ENCODE data around the gene SYNGAP1.

SYNGAP1 gene

GRCh38 chr6:33404884-33405283, 15.0 kb upstream of the SYNGAP1 start:
- Histone ChIP-seq H3K4me1 (no peaks in the 10 kb centered on the region), H3K9me3 (ENCODE audit: control insufficient read depth, low read length) (no peaks in the 10 kb centered on the region), H3K4me2 (ENCODE audit: low read length) (no peak overlapping the region), H3K79me2 (no peaks in the 10 kb centered on the region), H3K27me3 (ENCODE audit: control insufficient read depth, insufficient read depth, low read length) (no peaks in the 10 kb centered on the region), H2AFZ (no peak overlapping the region), H3K9ac (no peak overlapping the region), H3K36me3 (ENCODE audit: control insufficient read depth, insufficient read depth, low read length) (no peaks in the 10 kb centered on the region), H3K4me3 (ENCODE audit: low read depth, low read length) (no peak overlapping the region), H3K27ac (no peak overlapping the region)
- TF ChIP-seq, protein P1, sequence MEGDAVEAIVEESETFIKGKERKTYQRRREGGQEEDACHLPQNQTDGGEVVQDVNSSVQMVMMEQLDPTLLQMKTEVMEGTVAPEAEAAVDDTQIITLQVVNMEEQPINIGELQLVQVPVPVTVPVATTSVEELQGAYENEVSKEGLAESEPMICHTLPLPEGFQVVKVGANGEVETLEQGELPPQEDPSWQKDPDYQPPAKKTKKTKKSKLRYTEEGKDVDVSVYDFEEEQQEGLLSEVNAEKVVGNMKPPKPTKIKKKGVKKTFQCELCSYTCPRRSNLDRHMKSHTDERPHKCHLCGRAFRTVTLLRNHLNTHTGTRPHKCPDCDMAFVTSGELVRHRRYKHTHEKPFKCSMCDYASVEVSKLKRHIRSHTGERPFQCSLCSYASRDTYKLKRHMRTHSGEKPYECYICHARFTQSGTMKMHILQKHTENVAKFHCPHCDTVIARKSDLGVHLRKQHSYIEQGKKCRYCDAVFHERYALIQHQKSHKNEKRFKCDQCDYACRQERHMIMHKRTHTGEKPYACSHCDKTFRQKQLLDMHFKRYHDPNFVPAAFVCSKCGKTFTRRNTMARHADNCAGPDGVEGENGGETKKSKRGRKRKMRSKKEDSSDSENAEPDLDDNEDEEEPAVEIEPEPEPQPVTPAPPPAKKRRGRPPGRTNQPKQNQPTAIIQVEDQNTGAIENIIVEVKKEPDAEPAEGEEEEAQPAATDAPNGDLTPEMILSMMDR (IDR thresholded peaks at IDR 0.05), result no peak

DNA sequence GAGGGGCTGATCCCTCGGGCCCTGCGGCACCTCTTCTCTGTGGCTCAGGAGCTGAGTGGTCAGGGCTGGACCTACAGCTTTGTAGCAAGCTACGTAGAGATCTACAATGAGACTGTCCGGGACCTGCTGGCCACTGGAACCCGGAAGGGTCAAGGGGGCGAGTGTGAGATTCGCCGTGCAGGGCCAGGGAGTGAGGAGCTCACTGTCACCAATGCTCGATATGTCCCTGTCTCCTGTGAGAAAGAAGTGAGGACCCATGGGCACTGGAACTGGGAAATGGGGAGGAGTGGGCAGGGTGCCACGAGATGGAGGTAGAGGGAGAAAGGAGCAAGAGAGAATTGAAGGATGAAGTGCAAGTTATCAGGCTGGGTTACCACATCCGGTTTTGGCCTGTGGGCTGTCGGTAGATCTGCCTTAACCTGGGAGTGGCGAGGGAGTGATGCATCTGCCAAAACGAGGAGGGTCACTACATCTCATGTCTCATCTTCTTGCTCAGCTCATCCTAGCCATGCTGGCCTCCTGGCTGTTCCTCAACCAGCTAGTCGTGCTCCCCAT, 14.4 kb upstream of the SYNGAP1 start:
- Histone ChIP-seq H3K4me1 (no peaks in the 10 kb centered on the region), H3K27me3 (ENCODE audit: control insufficient read depth, insufficient read depth, low read length) (no peaks in the 10 kb centered on the region), H2AFZ (no peak overlapping the region), H3K79me2 (no peaks in the 10 kb centered on the region), H3K27ac (no peak overlapping the region), H3K4me2 (ENCODE audit: low read length) (no peak overlapping the region), H3K9ac (no peak overlapping the region), H3K9me3 (ENCODE audit: control insufficient read depth, low read length) (no peaks in the 10 kb centered on the region), H3K4me3 (ENCODE audit: low read depth, low read length) (no peak overlapping the region), H3K36me3 (ENCODE audit: control insufficient read depth, insufficient read depth, low read length) (no peaks in the 10 kb centered on the region)
- TF ChIP-seq, protein P1 (IDR thresholded peaks at IDR 0.05), result no peak

- Histone ChIP-seq H3K27me3 (ENCODE audit: control insufficient read depth, insufficient read depth, low read length) (no peaks in the 10 kb centered on the region), H3K4me3 (ENCODE audit: low read depth, low read length) (no peak overlapping the region), H3K27ac (no peak overlapping the region), H3K79me2 (peaks cover 2% of the 10 kb centered on the region), H3K9me3 (ENCODE audit: control insufficient read depth, low read length) (no peaks in the 10 kb centered on the region), H3K9ac (no peak overlapping the region), H3K4me2 (ENCODE audit: low read length) (no peak overlapping the region), H3K4me1 (no peaks in the 10 kb centered on the region), H3K36me3 (ENCODE audit: control insufficient read depth, insufficient read depth, low read length) (no peaks in the 10 kb centered on the region), H2AFZ (no peak overlapping the region)
- TF ChIP-seq, protein P1 (IDR thresholded peaks at IDR 0.05), result no peak
These were observed 13.7 kb upstream of the SYNGAP1 start for GRCh38 chr6:33406126-33406525.

DNA sequence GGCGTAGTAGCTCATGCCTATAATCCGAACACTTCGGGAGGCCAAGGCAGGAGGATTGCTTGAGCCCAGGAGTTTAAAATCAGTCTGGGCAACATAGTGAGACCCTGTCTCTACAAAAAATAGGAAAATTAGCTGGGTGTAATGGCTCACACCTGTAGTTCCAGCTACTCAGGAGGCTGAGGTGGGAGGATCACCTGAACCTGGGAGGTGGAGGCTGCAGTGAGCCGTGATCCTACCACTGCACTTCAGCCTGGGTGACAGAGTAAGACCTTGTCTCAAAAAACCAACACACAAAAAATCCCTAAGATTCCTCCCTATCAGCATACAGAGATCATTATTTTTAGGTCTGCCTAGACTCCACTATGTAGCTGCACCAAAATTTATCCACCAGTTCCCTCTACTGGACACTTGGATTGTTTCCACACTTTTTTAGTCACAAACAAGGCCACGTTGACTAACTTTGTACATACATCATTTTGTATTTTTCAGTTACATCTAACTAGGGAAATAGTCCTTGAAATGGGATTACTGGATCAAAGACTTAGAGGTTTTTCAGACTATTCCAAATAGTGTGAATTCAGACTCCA, 12.6 kb upstream of the SYNGAP1 start:
- Histone ChIP-seq H3K9ac (no peak overlapping the region), H3K79me2 (peaks cover 9% of the 10 kb centered on the region), H3K36me3 (ENCODE audit: control insufficient read depth, insufficient read depth, low read length) (no peaks in the 10 kb centered on the region), H3K27ac (no peak overlapping the region), H3K4me2 (ENCODE audit: low read length) (no peak overlapping the region), H3K27me3 (ENCODE audit: control insufficient read depth, insufficient read depth, low read length) (no peaks in the 10 kb centered on the region), H3K4me3 (ENCODE audit: low read depth, low read length) (peak overlapping the region; percentile 24), H3K4me1 (peaks cover 2% of the 10 kb centered on the region), H3K9me3 (ENCODE audit: control insufficient read depth, low read length) (no peaks in the 10 kb centered on the region), H2AFZ (peak overlapping the region; percentile 13)
- TF ChIP-seq, protein P1 (IDR thresholded peaks at IDR 0.05), result peak; percentile 46
